Stimulated activated CD8-positive, alpha-beta memory T cell treated with anti-CD3 and anti-CD28 coated beads, Interleukin-15, amount 100 ng/mL, for 24 hours (primary cell): Measurements from ENCODE around the gene HSPA13.
"Not testable (repeated sequence)": the region's sequence is repeated elsewhere in the genome, so short reads cannot be mapped to it uniquely, and the experiment has no call there.

Experiments used
- DNase-seq: peaks from one replicate; pipeline ENCODE4 v3.0.0-alpha.2; 2020; ENCODE audit warnings: low read depth

HSPA13 gene

GRCh38 chr21:14382835-14383595, at the start of gene HSPA13:
HSPA13 (minus strand) TSS chr21:14383146; CDS start chr21:14383119, 27 bp downstream.
- DNase-seq = peak; percentile 90

- no peak for DNase-seq
Observed at GRCh38 chr21:14418920-14419319, 36.0 kb upstream of the HSPA13 start.

GRCh38 chr21:14414932-14415508, 32.1 kb upstream of the HSPA13 start:
- no peak for DNase-seq

- no peak for DNase-seq
Observed at GRCh38 chr21:14405962-14406361, 23.0 kb upstream of the HSPA13 start.

GRCh38 chr21:14405225-14405624, 22.3 kb upstream of the HSPA13 start:
- no peak for DNase-seq

GRCh38 chr21:14403681-14404318, 20.9 kb upstream of the HSPA13 start:
- no peak for DNase-seq

GRCh38 chr21:14401217-14401616, 18.3 kb upstream of the HSPA13 start:
- no peak for DNase-seq

GRCh38 chr21:14388282-14388681, 5.3 kb upstream of the HSPA13 start:
- DNase-seq = no peak

- DNase-seq = no peak
Observed at GRCh38 chr21:14384453-14384852, 1.5 kb upstream of the HSPA13 start.

GRCh38 chr21:14383596-14384180, 742 bp upstream of the HSPA13 start:
- DNase-seq = peak; percentile 6

GRCh38 chr21:14382486-14382834, 486 bp downstream of the HSPA13 start:
- DNase-seq = peak; percentile 6

- no peak for DNase-seq
Observed at GRCh38 chr21:14376854-14377253, 6.1 kb downstream of the HSPA13 start.

GRCh38 chr21:14366998-14367397, 15.9 kb downstream of the HSPA13 start:
- no peak for DNase-seq

- DNase-seq = no peak
Observed at GRCh38 chr21:14361958-14362357, 21.0 kb downstream of the HSPA13 start.

GRCh38 chr21:14358775-14359174, 24.2 kb downstream of the HSPA13 start:
- DNase-seq = no peak

GRCh38 chr21:14356746-14357145, 26.2 kb downstream of the HSPA13 start:
- DNase-seq = no peak

- no peak for DNase-seq
Observed at GRCh38 chr21:14354515-14354914, 28.4 kb downstream of the HSPA13 start.

- DNase-seq = no peak
Observed at GRCh38 chr21:14353726-14354125, 29.2 kb downstream of the HSPA13 start.

GRCh38 chr21:14353231-14353630, 29.7 kb downstream of the HSPA13 start:
- DNase-seq = no peak

GRCh38 chr21:14327346-14327745, 55.6 kb downstream of the HSPA13 start:
- not testable (repeated sequence) for DNase-seq

GRCh38 chr21:14325595-14325994, 57.4 kb downstream of the HSPA13 start:
- no peak for DNase-seq
